ENCODE results near the gene IL6. TPM values are rescaled to one million over a fixed set of nuclear protein-coding genes. Genes with fewer than 3 reads are reported as not detected.
"Not testable (repeated sequence)": the region's sequence is repeated elsewhere in the genome, so short reads cannot be mapped to it uniquely, and the experiment has no call there.

Gene IL6
- total RNA-seq, 2 donors from 2014 or later: 0.99 to 2.9 TPM

GRCh38 chr7:22708214-22708613 lies 18.8 kb upstream of the IL6 start:
- H3K27ac ChIP-seq; H3K36me3 ChIP-seq (replicated peaks in 1 of 2; ENCODE audit: insufficient read depth in 1 of 2, low read depth in 2 of 2); H3K4me1 ChIP-seq; ATAC-seq; H3K4me3 ChIP-seq; H3K27me3 ChIP-seq; H3K9me3 ChIP-seq; DNase-seq; intact Hi-C loops (cut with DNase I): not testable (repeated sequence)
- WGBS, 2 donors: 93 to 94% methylated on average over 4 of the region's 4 CpGs

GRCh38 chr7:22708677-22709061 lies 18.3 kb upstream of the IL6 start:
- intact Hi-C loops (cut with DNase I); ATAC-seq; H3K36me3 ChIP-seq (replicated peaks in 1 of 2; ENCODE audit: insufficient read depth in 1 of 2, low read depth in 2 of 2); H3K27me3 ChIP-seq; H3K27ac ChIP-seq; H3K9me3 ChIP-seq; H3K4me3 ChIP-seq; DNase-seq; H3K4me1 ChIP-seq: not testable (repeated sequence)
- WGBS, 2 donors: 94 to 95% methylated on average over 9 of the region's 9 CpGs

- H3K27ac ChIP-seq; ATAC-seq; H3K4me3 ChIP-seq; H3K4me1 ChIP-seq; DNase-seq; H3K36me3 ChIP-seq (replicated peaks in 1 of 2; ENCODE audit: insufficient read depth in 1 of 2, low read depth in 2 of 2); H3K9me3 ChIP-seq; intact Hi-C loops (cut with DNase I); H3K27me3 ChIP-seq: not testable (repeated sequence)
- 78 to 85% methylated on average over 11 to 12 of the region's 14 CpGs for WGBS, 2 donors
These were observed 17.8 kb upstream of the IL6 start for GRCh38 chr7:22709062-22709829.

- Histone ChIP-seq H3K4me3 (no peak overlapping the region), H3K9me3 (no peaks in the 10 kb centered on the region), H3K27me3 (no peaks in the 10 kb centered on the region), H3K27ac (no peak overlapping the region), H3K4me1 (peaks cover 3% of the 10 kb centered on the region), H3K36me3 (replicated peaks in 1 of 2; ENCODE audit: insufficient read depth in 1 of 2, low read depth in 2 of 2) (no peaks in the 10 kb centered on the region)
- intact Hi-C loops (cut with DNase I): no loop called here
- DNase-seq: no peak
- 89 to 90% methylated on average over 4 of the region's 4 CpGs for WGBS, 2 donors
- no peak for ATAC-seq
- TF ChIP-seq CTCF (IDR thresholded peaks at IDR 0.05) (no peak), POLR2A (IDR thresholded peaks at IDR 0.05) (no peak)
These were observed 17.1 kb upstream of the IL6 start for GRCh38 chr7:22709857-22710256.

GRCh38 chr7:22712999-22713398 lies 14.0 kb upstream of the IL6 start:
- peaks cover 3% of the 10 kb centered on the region for H3K4me1 ChIP-seq
- WGBS, 2 donors: 56 to 57% methylated on average over 1 of the region's 1 CpG
- H3K9me3 ChIP-seq: no peaks in the 10 kb centered on the region
- H3K27me3 ChIP-seq: no peaks in the 10 kb centered on the region
- H3K4me3 ChIP-seq: no peak overlapping the region
- intact Hi-C loops (cut with DNase I): no loop called here
- no peak for ATAC-seq
- no peak overlapping the region for H3K27ac ChIP-seq
- DNase-seq: no peak
- no peak for TF ChIP-seq CTCF (IDR thresholded peaks at IDR 0.05)
- H3K36me3 ChIP-seq (replicated peaks in 1 of 2; ENCODE audit: insufficient read depth in 1 of 2, low read depth in 2 of 2): no peaks in the 10 kb centered on the region

- peaks cover 3% of the 10 kb centered on the region for H3K4me1 ChIP-seq
- no peak for ATAC-seq
- H3K36me3 ChIP-seq (replicated peaks in 1 of 2; ENCODE audit: insufficient read depth in 1 of 2, low read depth in 2 of 2): no peaks in the 10 kb centered on the region
- intact Hi-C loops (cut with DNase I): no loop called here
- 19 to 25% methylated on average over 1 of the region's 1 CpG for WGBS, 2 donors
- H3K4me3 ChIP-seq: no peak overlapping the region
- no peak overlapping the region for H3K27ac ChIP-seq
- H3K9me3 ChIP-seq: no peaks in the 10 kb centered on the region
- TF ChIP-seq POLR2A (IDR thresholded peaks at IDR 0.05) (no peak), CTCF (IDR thresholded peaks at IDR 0.05) (no peak)
- H3K27me3 ChIP-seq: no peaks in the 10 kb centered on the region
- peak in 1 of 4 donors; percentile 18 for DNase-seq
These were observed 13.5 kb upstream of the IL6 start for GRCh38 chr7:22713463-22713862.

All from body of pancreas (tissue), 4 donors.